22Rv1 (cell line): ENCODE measurements around the gene MGAT4C.

Experiments
- CTCF ChIP-seq: fragments of 450-650 bp; IDR thresholded peaks from 2 replicates; pipeline ENCODE4 v1.5.1; 2017; ENCODE audit warnings: mild to moderate bottlenecking
- ZFX ChIP-seq: fragments of 450-650 bp; IDR thresholded peaks from 2 replicates; pipeline ENCODE4 v1.6.1; 2017; ENCODE audit warnings: antibody characterized with exemption, borderline replicate concordance

GRCh38 chr12:86050010-86050409 lies 206.2 kb downstream of the MGAT4C start:
- TF ChIP-seq CTCF (no peak), ZFX (no peak)
